Liver (tissue), 9 donors: ENCODE measurements around the gene PSMB1. TPM values are rescaled to one million over a fixed set of nuclear protein-coding genes. Genes with fewer than 3 reads are reported as not detected.

Experiments used
- DNase-seq: peaks from one replicate; pipeline ENCODE4 v3.0.0-alpha.2; 2017; ENCODE audit warnings: low spot score
- H3K27ac ChIP-seq, 2 donors: one replicate each; pipeline ENCODE4 v1.7.0; 2013; ENCODE audit warnings: inconsistent platforms in 2 of 2, low read length in 2 of 2, control low read depth in 1 of 2, low read depth in 1 of 2, mild to moderate bottlenecking in 1 of 2
- H3K27me3 ChIP-seq, 4 donors: one replicate each; pipeline versions ENCODE4 v1.6.1 to v1.7.0; 2013; ENCODE audit warnings: low read length in 3 of 4, inconsistent platforms in 1 of 4, mild to moderate bottlenecking in 1 of 4, moderate library complexity in 1 of 4; ENCODE audit not compliant: control insufficient read depth in 4 of 4, insufficient read depth in 4 of 4
- H3K36me3 ChIP-seq, 4 donors: one replicate each; pipeline versions ENCODE4 v1.6.1 to v1.7.0; 2013; ENCODE audit warnings: low read length in 3 of 4, mild to moderate bottlenecking in 3 of 4, low read depth in 1 of 4, moderate library complexity in 1 of 4; ENCODE audit not compliant: control insufficient read depth in 4 of 4, insufficient read depth in 3 of 4
- H3K4me1 ChIP-seq, 4 donors: one replicate each; pipeline versions ENCODE4 v1.6.1 to v1.7.0; 2013; ENCODE audit warnings: low read length in 3 of 4, mild to moderate bottlenecking in 3 of 4, moderate library complexity in 1 of 4; ENCODE audit not compliant: control insufficient read depth in 4 of 4, insufficient read depth in 4 of 4
- H3K4me3 ChIP-seq, 3 donors: one replicate each; pipeline versions ENCODE4 v1.6.1 to v1.7.0; 2013; ENCODE audit warnings: low read length in 3 of 3, control low read depth in 1 of 3, low read depth in 1 of 3, mild to moderate bottlenecking in 1 of 3
- H3K9ac ChIP-seq, 2 donors: one replicate each; pipeline ENCODE4 v1.7.0; 2013; ENCODE audit warnings: low read length in 2 of 2, mild to moderate bottlenecking in 2 of 2, moderate library complexity in 2 of 2, control low read depth in 1 of 2, low read depth in 1 of 2
- H3K9me3 ChIP-seq, 4 donors: one replicate each; pipeline versions ENCODE4 v1.6.1 to v1.7.0; 2013; ENCODE audit warnings: low read length in 3 of 4; ENCODE audit not compliant: control insufficient read depth in 4 of 4
- CTCF ChIP-seq: fragments of 150-350 bp; IDR thresholded peaks from 2 replicates; pipeline ENCODE4 v1.5.1; 2017; ENCODE audit warnings: improper control_type of control experiment, low read depth, low read length; ENCODE audit not compliant: missing input control
- FOXA1 ChIP-seq: IDR thresholded peaks from 2 replicates; pipeline ENCODE4 v1.6.1; 2016; ENCODE audit warnings: antibody characterized with exemption
- HNF4A ChIP-seq, 2 donors: conservative IDR thresholded peaks; 2 replicates each; pipeline ENCODE4 v1.6.1; 2016; ENCODE audit warnings: antibody characterized with exemption in 2 of 2, mild to moderate bottlenecking in 2 of 2
- HNF4G ChIP-seq: IDR thresholded peaks from 2 replicates; pipeline ENCODE4 v1.6.1; 2016; ENCODE audit warnings: antibody characterized with exemption
- RAD21 ChIP-seq, 2 donors: IDR thresholded peaks; 2 replicates each; pipeline ENCODE4 v1.6.1; 2016; ENCODE audit warnings: antibody characterized with exemption in 2 of 2, mild to moderate bottlenecking in 2 of 2
- REST ChIP-seq: IDR thresholded peaks from 2 replicates; pipeline ENCODE4 v1.6.1; 2016; ENCODE audit warnings: antibody characterized with exemption, mild to moderate bottlenecking
- RXRA ChIP-seq, 2 donors: IDR thresholded peaks; 2 replicates each; pipeline ENCODE4 v1.6.1; 2017 to 2018; ENCODE audit warnings: antibody characterized with exemption in 2 of 2, mild to moderate bottlenecking in 1 of 2
- TAF1 ChIP-seq: conservative IDR thresholded peaks from 2 replicates; pipeline ENCODE4 v1.6.1; 2016; ENCODE audit warnings: antibody characterized with exemption, mild to moderate bottlenecking
- YY1 ChIP-seq: IDR thresholded peaks from 2 replicates; pipeline ENCODE4 v1.6.1; 2016; ENCODE audit warnings: antibody characterized with exemption, mild to moderate bottlenecking
- ZBTB33 ChIP-seq: IDR thresholded peaks from 2 replicates; pipeline ENCODE4 v1.6.1; 2016; ENCODE audit warnings: antibody characterized with exemption
- WGBS: extraction: QIAGEN DNeasy Blood & Tissue Kit; methylation state at CpG from one replicate; pipeline ENCODE4 v1.1.7; 2013; 5-methylcytosine and 5-hydroxymethylcytosine counted together
- polyA plus RNA-seq, 2 donors: library from polyadenylated mRNA; stranded (reverse) in 1 of 2; unstranded in 1 of 2; fragments of 200-250 nt in 1 of 2; fragments of >200 nt in 1 of 2; fragmentation: Nextera tagmentation in 1 of 2; extraction: Ambion mirVana in 1 of 2; gene quantifications; one replicate each; pipeline versions ENCODE4 v1.2.1 to v1.2.3, GENCODE V29; 2013 to 2015
- total RNA-seq, 2 donors: library from RNA; depleted of rRNA; stranded (reverse); fragments of >200 nt; gene quantifications; one replicate each; pipeline ENCODE4 v1.2.3, GENCODE V29; 2014
- donor health status: healthy.
- donor health status: healthy.
- donor health status: healthy.
- donor health status: healthy.
- donor health status: healthy.

The PSMB1 gene
- total and polyA plus RNA-seq, 4 donors = 177 to 314 (median 188) TPM

- no peak for TF ChIP-seq ZBTB33
- TF ChIP-seq FOXA1 = no peak
- TF ChIP-seq RAD21 (IDR thresholded peaks at IDR 0.05) = no peak
- TF ChIP-seq HNF4A (conservative IDR thresholded peaks at IDR 0.05) = no peak
- no peak for TF ChIP-seq RXRA (IDR thresholded peaks at IDR 0.05)
- no peak for TF ChIP-seq HNF4G
- no peak for TF ChIP-seq TAF1
Observed at GRCh38 chr6:170500955-170501590, 52.0 kb downstream of the PSMB1 start (continued).

GRCh38 chr6:170497841-170498301 is 55.2 kb downstream of the PSMB1 start:
- WGBS = 27% methylated on average over 4 of the region's 4 CpGs

More at GRCh38 chr6:170497841-170498301, 55.2 kb downstream of the PSMB1 start:
- peaks cover 0 to 2% (median 0%) of the 10 kb centered on the region in 4 donors for H3K27me3 ChIP-seq
- H3K27ac ChIP-seq = no peak overlapping the region
- no peak overlapping the region for H3K9ac ChIP-seq
- H3K4me3 ChIP-seq = no peak overlapping the region
- no peaks in the 10 kb centered on the region for H3K36me3 ChIP-seq
- TF ChIP-seq ZBTB33 (no peak), REST (no peak), HNF4A (conservative IDR thresholded peaks at IDR 0.05) (no peak), YY1 (no peak), TAF1 (no peak), CTCF (no peak)
- DNase-seq = no peak
- no peaks in the 10 kb centered on the region for H3K4me1 ChIP-seq
- H3K9me3 ChIP-seq = peaks cover 0 to 9% (median 6%) of the 10 kb centered on the region in 4 donors
